GM12878 (cell line): Measurements from ENCODE around the gene NDUFB11.

Experiments
- MYB ChIP-seq: fragments of 150-350 bp; IDR thresholded peaks from 2 replicates; pipeline ENCODE4 v1.6.1; 2014; ENCODE audit warnings: mild to moderate bottlenecking, low read depth, low read length, borderline replicate concordance
- NBN ChIP-seq: fragments of 450-650 bp; IDR thresholded peaks from 2 replicates; pipeline ENCODE4 v1.6.1; 2016
- YY1 ChIP-seq: IDR thresholded peaks from 2 replicates; pipeline ENCODE4 v1.6.1; 2011; ENCODE audit warnings: low read depth, mild to moderate bottlenecking, low read length
- TF ChIP-seq, protein P1 (sequence below): IDR thresholded peaks from 2 replicates; pipeline ENCODE4 v1.6.1; 2012; ENCODE audit warnings: low read depth, low read length, improper control_type of control experiment
- TF ChIP-seq, protein P2 (sequence below), 3 experiments: IDR thresholded peaks in 2 of 3; conservative IDR thresholded peaks in 1 of 3; 2 replicates each; pipeline ENCODE4 v1.5.1; 2011; ENCODE audit warnings: low read depth in 3 of 3, low read length in 3 of 3, mild to moderate bottlenecking in 3 of 3, control low read depth in 2 of 3, moderate library complexity in 2 of 3, inconsistent platforms in 1 of 3, mixed read lengths in 1 of 3; ENCODE audit not compliant: control insufficient read depth in 2 of 3, insufficient read depth in 1 of 3; ENCODE audit errors: extremely low read depth in 1 of 3

DNA sequence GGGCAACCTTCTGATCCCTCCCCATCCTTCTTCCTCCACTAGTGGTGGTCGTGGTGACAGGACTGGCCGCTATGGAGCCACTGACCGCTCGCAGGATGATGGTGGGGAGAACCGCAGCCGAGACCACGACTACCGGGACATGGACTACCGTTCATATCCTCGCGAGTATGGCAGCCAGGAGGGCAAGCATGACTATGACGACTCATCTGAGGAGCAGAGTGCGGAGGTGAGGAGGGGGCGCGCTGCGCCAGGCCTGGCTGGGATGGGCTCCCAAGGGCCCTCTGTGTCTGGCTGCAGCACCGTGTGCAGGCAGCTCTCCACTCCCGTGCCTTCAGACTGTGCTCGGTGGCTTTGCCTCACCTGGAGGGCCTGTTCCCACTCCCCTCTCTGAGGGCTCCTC lies 24.8 kb upstream of the NDUFB11 start:
- TF ChIP-seq, protein P1, sequence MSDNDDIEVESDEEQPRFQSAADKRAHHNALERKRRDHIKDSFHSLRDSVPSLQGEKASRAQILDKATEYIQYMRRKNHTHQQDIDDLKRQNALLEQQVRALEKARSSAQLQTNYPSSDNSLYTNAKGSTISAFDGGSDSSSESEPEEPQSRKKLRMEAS, result no peak
- TF ChIP-seq, protein P2, sequence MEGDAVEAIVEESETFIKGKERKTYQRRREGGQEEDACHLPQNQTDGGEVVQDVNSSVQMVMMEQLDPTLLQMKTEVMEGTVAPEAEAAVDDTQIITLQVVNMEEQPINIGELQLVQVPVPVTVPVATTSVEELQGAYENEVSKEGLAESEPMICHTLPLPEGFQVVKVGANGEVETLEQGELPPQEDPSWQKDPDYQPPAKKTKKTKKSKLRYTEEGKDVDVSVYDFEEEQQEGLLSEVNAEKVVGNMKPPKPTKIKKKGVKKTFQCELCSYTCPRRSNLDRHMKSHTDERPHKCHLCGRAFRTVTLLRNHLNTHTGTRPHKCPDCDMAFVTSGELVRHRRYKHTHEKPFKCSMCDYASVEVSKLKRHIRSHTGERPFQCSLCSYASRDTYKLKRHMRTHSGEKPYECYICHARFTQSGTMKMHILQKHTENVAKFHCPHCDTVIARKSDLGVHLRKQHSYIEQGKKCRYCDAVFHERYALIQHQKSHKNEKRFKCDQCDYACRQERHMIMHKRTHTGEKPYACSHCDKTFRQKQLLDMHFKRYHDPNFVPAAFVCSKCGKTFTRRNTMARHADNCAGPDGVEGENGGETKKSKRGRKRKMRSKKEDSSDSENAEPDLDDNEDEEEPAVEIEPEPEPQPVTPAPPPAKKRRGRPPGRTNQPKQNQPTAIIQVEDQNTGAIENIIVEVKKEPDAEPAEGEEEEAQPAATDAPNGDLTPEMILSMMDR (IDR thresholded peaks at IDR 0.05 in 2 of 3, conservative IDR thresholded peaks at IDR 0.05 in 1 of 3; ENCODE audit: control insufficient read depth in 2 of 3, extremely low read depth in 1 of 3, insufficient read depth in 1 of 3, low read depth in 3 of 3, low read length in 3 of 3), result no peak
- TF ChIP-seq NBN (no peak), YY1 (no peak), MYB (no peak)
